HepG2 (cell line): ENCODE data around the gene PCDHB10. TPM values are rescaled to one million over a fixed set of nuclear protein-coding genes. Genes with fewer than 3 reads are reported as not detected.

Experiments
- ATAC-seq: fragments of 200-7000 bp; cut with Tn5 transposase; 3 replicates; pipeline ENCODE4 v1.9.1; 2020; ENCODE audit warnings: mild to moderate bottlenecking, moderate library complexity
- BruUV-seq: library from RNA; stranded (reverse); fragments of 400-500 nt; replicated peaks from 2 replicates; lab custom pipeline; 2021; lab: Mats Ljungman, UMichigan
- CTCF ChIA-PET: fragments of 300-600 bp; formaldehyde crosslinking; extraction: SDS; loops from one replicate; lab custom pipeline; 2021; ENCODE audit warnings: low total read pairs, inconsistent platforms, low intra/inter-chr PET ratio; lab: Yijun Ruan, JAX
- POLR2A ChIA-PET: fragments of 350-600 bp; sonication (Branson Sonifier 250); formaldehyde crosslinking; loops from one replicate; lab custom pipeline; 2020; ENCODE audit warnings: antibody characterized with exemption, inconsistent platforms; lab: Yijun Ruan, JAX
- DNase-seq: peaks from one replicate; pipeline ENCODE4 v3.0.0-alpha.2; 2015; ENCODE audit warnings: low spot score
- FAIRE-seq: peaks from 3 replicates; lab custom pipeline; 2011; peaks lifted over from hg19 to GRCh38; lab: Jason Lieb, UNC
- H2AFZ ChIP-seq: one replicate; pipeline ENCODE4 v1.6.1; 2011; ENCODE audit warnings: low read length, inconsistent platforms
- H3K27ac ChIP-seq: fragments of 300-600 bp; 3 replicates; pipeline ENCODE4 v1.8.0; 2011; ENCODE audit warnings: mixed run types, mild to moderate bottlenecking, mixed read lengths, low read length, inconsistent platforms; ENCODE audit not compliant: insufficient read depth; ENCODE audit errors: extremely low read length
- H3K27me3 ChIP-seq, 2 experiments: fragments of 200-600 bp in 1 of 2; 2 replicates in 1 of 2; 3 replicates in 1 of 2; pipeline versions ENCODE4 v1.6.0 to v1.8.0; 2011; ENCODE audit warnings: low read length in 2 of 2, mild to moderate bottlenecking in 2 of 2, moderate library complexity in 2 of 2, inconsistent platforms in 1 of 2; ENCODE audit not compliant: insufficient read depth in 2 of 2, control insufficient read depth in 1 of 2
- H3K36me3 ChIP-seq, 2 experiments: fragments of 200-600 bp in 1 of 2; replicated peaks in 1 of 2; 2 replicates in 1 of 2; 3 replicates in 1 of 2; pipeline versions ENCODE4 v1.5.1 to v1.8.0; 2011; ENCODE audit warnings: low read length in 2 of 2, inconsistent platforms in 1 of 2; ENCODE audit not compliant: insufficient read depth in 2 of 2, control insufficient read depth in 1 of 2
- H3K4me1 ChIP-seq: 2 replicates; pipeline ENCODE4 v1.5.1; 2012; ENCODE audit warnings: low read length, inconsistent platforms; ENCODE audit not compliant: insufficient read depth
- H3K4me2 ChIP-seq: 2 replicates; pipeline ENCODE4 v1.6.0; 2011; ENCODE audit warnings: low read depth, low read length, inconsistent platforms
- H3K4me3 ChIP-seq, 3 experiments: fragments of 200-600 bp in 1 of 3; sonication (generic), shearing (Covaris generic) in 1 of 3; replicated peaks in 1 of 3; 2 replicates each; pipeline ENCODE4 v1.5.1; 2011 to 2016; ENCODE audit warnings: low read length in 3 of 3, inconsistent platforms in 2 of 3, low read depth in 2 of 3, mild to moderate bottlenecking in 2 of 3, control low read depth in 1 of 3, mixed read lengths in 1 of 3; ENCODE audit not compliant: insufficient read depth in 1 of 3
- H3K79me2 ChIP-seq: one replicate; pipeline ENCODE4 v1.6.1; 2011; ENCODE audit warnings: low read length, inconsistent platforms; ENCODE audit not compliant: insufficient read depth
- H3K9ac ChIP-seq: 2 replicates; pipeline ENCODE4 v1.6.0; 2011; ENCODE audit warnings: mild to moderate bottlenecking, low read depth, low read length, inconsistent platforms; ENCODE audit not compliant: insufficient read depth
- H3K9me3 ChIP-seq: 2 replicates; pipeline ENCODE4 v1.5.1; 2012; ENCODE audit warnings: mild to moderate bottlenecking, low read length
- H4K20me1 ChIP-seq: 2 replicates; pipeline ENCODE4 v1.6.0; 2011; ENCODE audit warnings: inconsistent platforms, mild to moderate bottlenecking, low read length, moderate library complexity; ENCODE audit not compliant: insufficient read depth
- ERF ChIP-seq: IDR thresholded peaks from 2 replicates; pipeline ENCODE4 v1.6.1; 2018; ENCODE audit warnings: missing biosample characterization, missing genetic modification reagents
- KLF6 ChIP-seq: IDR thresholded peaks from 2 replicates; pipeline ENCODE4 v1.8.0; 2016; ENCODE audit warnings: missing biosample characterization, missing genetic modification reagents
- MAFK ChIP-seq, 2 experiments: IDR thresholded peaks in 1 of 2; conservative IDR thresholded peaks in 1 of 2; 2 replicates each; pipeline ENCODE4 v1.6.1; 2011; ENCODE audit warnings: improper control_type of control experiment in 2 of 2, low read length in 2 of 2
- RAD21 ChIP-seq: fragments of 450-650 bp; formaldehyde crosslinking; IDR thresholded peaks from 2 replicates; pipeline ENCODE4 v1.5.0; 2020; ENCODE audit warnings: mild to moderate bottlenecking
- SATB2 ChIP-seq: sonication (generic); formaldehyde crosslinking; IDR thresholded peaks from 2 replicates; pipeline ENCODE4 v1.5.0; 2020; ENCODE audit warnings: missing genetic modification reagents
- SMC3 ChIP-seq: IDR thresholded peaks from 2 replicates; pipeline ENCODE4 v1.6.1; 2011; ENCODE audit warnings: low read length, improper control_type of control experiment
- SOX5 ChIP-seq: IDR thresholded peaks from 2 replicates; pipeline ENCODE4 v1.6.1; 2016; ENCODE audit warnings: borderline replicate concordance
- SOX6 ChIP-seq, 2 experiments: fragments of 450-650 bp in 1 of 2; sonication (generic) in 1 of 2; formaldehyde crosslinking in 1 of 2; IDR thresholded peaks; 2 replicates each; pipeline versions ENCODE4 v1.4.0 to v1.6.1; 2017 to 2020; ENCODE audit warnings: antibody characterized with exemption in 1 of 2, mild to moderate bottlenecking in 1 of 2, missing genetic modification reagents in 1 of 2
- TSC22D2 ChIP-seq: sonication (generic); formaldehyde crosslinking; IDR thresholded peaks from 2 replicates; pipeline ENCODE4 v1.5.1; 2020; ENCODE audit warnings: missing genetic modification reagents, mild to moderate bottlenecking, borderline replicate concordance
- ZMYM4 ChIP-seq: sonication (generic); formaldehyde crosslinking; IDR thresholded peaks from 2 replicates; pipeline ENCODE4 v1.8.1; 2023; ENCODE audit warnings: mild to moderate bottlenecking, missing genetic modification reagents
- ZNF235 ChIP-seq: sonication (generic); formaldehyde crosslinking; IDR thresholded peaks from 2 replicates; pipeline ENCODE4 v1.8.1; 2023; ENCODE audit warnings: mild to moderate bottlenecking, missing genetic modification reagents, borderline replicate concordance
- ZNF3 ChIP-seq: IDR thresholded peaks from 2 replicates; pipeline ENCODE4 v1.7.0; 2017; ENCODE audit warnings: inconsistent platforms
- ZNF501 ChIP-seq: sonication (generic); formaldehyde crosslinking; IDR thresholded peaks from 2 replicates; pipeline ENCODE4 v1.5.1; 2020; ENCODE audit warnings: mild to moderate bottlenecking, moderate library complexity, missing genetic modification reagents
- ZNF724P ChIP-seq: sonication (generic); formaldehyde crosslinking; IDR thresholded peaks from 2 replicates; pipeline ENCODE4 v1.8.0; 2022; ENCODE audit warnings: missing genetic modification reagents, borderline replicate concordance
- WGBS: methylation state at CpG from one replicate; pipeline ENCODE4 v1.1.6; 2017; ENCODE audit warnings: low lambda C conversion rate; 5-methylcytosine and 5-hydroxymethylcytosine counted together
- in situ Hi-C: cut with HindIII; loops from 2 replicates; pipeline ENCODE4 v1.10.0; 2017; ENCODE audit warnings: low pct_unique_long_range_greater_than_20kb; ENCODE audit not compliant: extremely low pct_ligation_motif_present
- intact Hi-C: fragments of 100-400 bp; cut with micrococcal nuclease; formaldehyde crosslinking; loops from one replicate; pipeline ENCODE4 v1.10.0; 2022; ENCODE audit not compliant: unreplicated experiment
- polyA plus RNA-seq, 8 experiments: library from polyadenylated mRNA; depleted of rRNA in 3 of 8; stranded (reverse) in 7 of 8; unstranded in 1 of 8; fragments of >200 nt; fragmentation: Illumina TruSeq in 4 of 8; extraction: Trizol in 4 of 8; gene quantifications; 2 replicates each; pipeline versions ENCODE4 v1.2.1 to v1.2.3, GENCODE V29; 2011 to 2016; ENCODE audit warnings: low read depth in 4 of 8, missing spikeins in 1 of 8, mixed read lengths in 1 of 8; ENCODE audit not compliant: insufficient read depth in 1 of 8
- total RNA-seq, 5 experiments: library from RNA; depleted of rRNA; stranded (reverse); fragments of >200 nt; fragmentation: Illumina TruSeq; extraction: Trizol; gene quantifications; 2 replicates each; pipeline ENCODE4 v1.2.3, GENCODE V29; 2016; ENCODE audit warnings: low read depth in 1 of 5
- TF ChIP-seq, protein P1 (sequence below): sonication (generic); formaldehyde crosslinking; IDR thresholded peaks from 2 replicates; pipeline ENCODE4 v1.4.0; 2020; ENCODE audit warnings: missing genetic modification reagents
- TF ChIP-seq, protein P2 (sequence below): sonication (generic); formaldehyde crosslinking; IDR thresholded peaks from 2 replicates; pipeline ENCODE4 v1.5.1; 2020; ENCODE audit warnings: mild to moderate bottlenecking, moderate library complexity, missing genetic modification reagents

Gene PCDHB10
- total and polyA plus RNA-seq, 2 of the 13 experiments (the other 11 are each of a cell fraction or from before 2014, with no cell fraction given): 0.05 TPM; not detected in 1

DNA sequence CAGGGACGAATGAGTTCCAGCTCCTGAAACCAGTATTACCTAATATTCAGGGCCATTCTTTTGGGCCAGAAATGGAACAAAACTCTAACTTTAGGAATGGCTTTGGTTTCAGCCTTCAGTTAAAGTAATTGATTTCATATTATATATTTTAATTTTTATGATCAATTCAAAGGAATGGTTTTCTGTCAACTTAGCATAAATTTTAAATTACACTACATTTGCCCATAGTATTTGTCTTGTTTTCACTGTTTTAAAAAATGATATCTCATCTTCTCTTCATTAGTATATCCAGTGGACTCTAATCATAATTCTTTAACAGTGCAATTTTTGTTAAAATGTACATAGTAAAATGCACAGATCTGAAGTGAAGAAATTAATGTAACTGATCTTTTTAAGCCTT is 11.8 kb upstream of the PCDHB10 start:
- Histone ChIP-seq H3K79me2 (no peaks in the 10 kb centered on the region), H2AFZ (no peak overlapping the region), H3K27me3 (no peaks in the 10 kb centered on the region; a peak in 1 of 5 replicates), H3K4me2 (no peak overlapping the region), H4K20me1 (no peaks in the 10 kb centered on the region), H3K36me3 (no peaks in the 10 kb centered on the region), H3K9me3 (no peaks in the 10 kb centered on the region), H3K4me3 (no peak overlapping the region), H3K4me1 (no peaks in the 10 kb centered on the region; the same call in 1 of the 2 replicates), H3K9ac (no peak overlapping the region), H3K27ac (no peak overlapping the region)
- FAIRE-seq (no peak), DNase-seq (no peak), ATAC-seq (no peak)
- ChIA-PET POLR2A (no interaction called here), CTCF (no interaction called here)
- intact Hi-C loops (no loop called here), in situ Hi-C loops (no loop called here)
- TF ChIP-seq MAFK (conservative IDR thresholded peaks at IDR 0.05 in 1 of 2, IDR thresholded peaks at IDR 0.05 in 1 of 2; ENCODE audit: low read length in 2 of 2): peak; percentile 32 to 71; a peak in 3 of 4 replicates
- no peak for TF ChIP-seq ERF (CRISPR knock-in tag)
- 17% methylated on average over 1 of the region's 1 CpG for WGBS
- BruUV-seq: no TSS peak

DNA sequence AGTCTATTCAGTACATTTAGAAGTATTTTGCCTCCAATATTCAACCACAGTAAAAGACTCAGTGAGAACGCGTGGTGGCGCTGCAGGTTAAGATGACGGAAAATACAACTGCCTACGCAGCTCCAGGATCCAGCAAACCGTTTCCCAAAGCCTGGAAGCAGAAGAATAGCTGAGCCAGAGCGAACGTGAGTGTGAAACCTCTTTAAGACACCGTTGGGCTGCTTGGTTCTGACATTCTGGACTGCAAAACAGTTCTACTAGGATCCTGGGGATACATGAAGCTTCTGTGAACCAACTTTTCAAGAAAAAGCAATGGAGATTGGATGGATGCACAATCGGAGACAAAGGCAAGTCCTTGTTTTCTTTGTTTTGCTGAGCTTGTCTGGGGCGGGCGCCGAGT is 9.9 kb upstream of the PCDHB10 start, which contains the start of gene PCDHB16:
Gene PCDHB16, plus strand, starts transcription at position 140 of the 400 bp plus-strand sequence. Its CDS starts 173 bp downstream, at position 313.
- Histone ChIP-seq H3K4me1 (no peaks in the 10 kb centered on the region; the same call in 1 of the 2 replicates), H3K4me3 (peak within 1 kb of the TSS; percentile 35 to 61 (median 58); a peak in 5 of 6 replicates), H4K20me1 (no peaks in the 10 kb centered on the region), H3K27me3 (no peaks in the 10 kb centered on the region; a peak in 1 of 5 replicates), H3K36me3 (no peaks in the 10 kb centered on the region), H3K9me3 (no peaks in the 10 kb centered on the region), H2AFZ (peak within 1 kb of the TSS; percentile 83), H3K27ac (no peak within 1 kb of the TSS), H3K9ac (peak within 1 kb of the TSS; percentile 38; the same call in 1 of the 2 replicates), H3K4me2 (peak within 1 kb of the TSS; percentile 66), H3K79me2 (no peaks in the 10 kb centered on the region)
- ChIA-PET CTCF (interaction anchor here (1.6 kb wide), 1 partner anchor 88 kb away, joined by 5 read pairs; the partner anchor contains the start of gene PCDHB2), POLR2A (no interaction called here)
- 9% methylated on average over 13 of the region's 13 CpGs for WGBS
- FAIRE-seq (peak; percentile 63), DNase-seq (peak; percentile 53), ATAC-seq (peak; percentile 89)
- no TSS peak for BruUV-seq
- in situ Hi-C loops: no loop called here
- intact Hi-C loops: loop anchor here (1.0 to 2.0 kb wide), 2 partner anchors 87 to 98 kb away; partner anchors contain the start of gene PCDHB2
- TF ChIP-seq, protein P1, sequence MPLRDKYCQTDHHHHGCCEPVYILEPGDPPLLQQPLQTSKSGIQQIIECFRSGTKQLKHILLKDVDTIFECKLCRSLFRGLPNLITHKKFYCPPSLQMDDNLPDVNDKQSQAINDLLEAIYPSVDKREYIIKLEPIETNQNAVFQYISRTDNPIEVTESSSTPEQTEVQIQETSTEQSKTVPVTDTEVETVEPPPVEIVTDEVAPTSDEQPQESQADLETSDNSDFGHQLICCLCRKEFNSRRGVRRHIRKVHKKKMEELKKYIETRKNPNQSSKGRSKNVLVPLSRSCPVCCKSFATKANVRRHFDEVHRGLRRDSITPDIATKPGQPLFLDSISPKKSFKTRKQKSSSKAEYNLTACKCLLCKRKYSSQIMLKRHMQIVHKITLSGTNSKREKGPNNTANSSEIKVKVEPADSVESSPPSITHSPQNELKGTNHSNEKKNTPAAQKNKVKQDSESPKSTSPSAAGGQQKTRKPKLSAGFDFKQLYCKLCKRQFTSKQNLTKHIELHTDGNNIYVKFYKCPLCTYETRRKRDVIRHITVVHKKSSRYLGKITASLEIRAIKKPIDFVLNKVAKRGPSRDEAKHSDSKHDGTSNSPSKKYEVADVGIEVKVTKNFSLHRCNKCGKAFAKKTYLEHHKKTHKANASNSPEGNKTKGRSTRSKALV: 0 out of 2 replicates have a peak, but pooled peaks have one; percentile 50
- 0 out of 2 replicates have a peak, but pooled peaks have one; percentile 43 for TF ChIP-seq SATB2
- no peak for TF ChIP-seq SOX5 (CRISPR knock-in tag)
- TF ChIP-seq ZNF3 (CRISPR knock-in tag): no peak
- no peak for TF ChIP-seq SOX6 (IDR thresholded peaks at IDR 0.05)
- TF ChIP-seq SOX6 (CRISPR knock-in tag; IDR thresholded peaks at IDR 0.05): peak; percentile 12; the same call in 1 of the 2 replicates
- TF ChIP-seq, protein P2, sequence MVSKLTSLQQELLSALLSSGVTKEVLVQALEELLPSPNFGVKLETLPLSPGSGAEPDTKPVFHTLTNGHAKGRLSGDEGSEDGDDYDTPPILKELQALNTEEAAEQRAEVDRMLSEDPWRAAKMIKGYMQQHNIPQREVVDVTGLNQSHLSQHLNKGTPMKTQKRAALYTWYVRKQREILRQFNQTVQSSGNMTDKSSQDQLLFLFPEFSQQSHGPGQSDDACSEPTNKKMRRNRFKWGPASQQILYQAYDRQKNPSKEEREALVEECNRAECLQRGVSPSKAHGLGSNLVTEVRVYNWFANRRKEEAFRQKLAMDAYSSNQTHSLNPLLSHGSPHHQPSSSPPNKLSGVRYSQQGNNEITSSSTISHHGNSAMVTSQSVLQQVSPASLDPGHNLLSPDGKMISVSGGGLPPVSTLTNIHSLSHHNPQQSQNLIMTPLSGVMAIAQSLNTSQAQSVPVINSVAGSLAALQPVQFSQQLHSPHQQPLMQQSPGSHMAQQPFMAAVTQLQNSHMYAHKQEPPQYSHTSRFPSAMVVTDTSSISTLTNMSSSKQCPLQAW (CRISPR knock-in tag): 0 out of 2 replicates have a peak, but pooled peaks have one; percentile 29
- TF ChIP-seq RAD21: peak; percentile 56; the same call in 1 of the 2 replicates
- TF ChIP-seq SMC3: peak; percentile 45; the same call in 1 of the 2 replicates
- no peak for TF ChIP-seq KLF6 (CRISPR knock-in tag)
- TF ChIP-seq TSC22D2 (CRISPR knock-in tag): no peak
- TF ChIP-seq ZNF235: no peak
- TF ChIP-seq ZNF501: peak; percentile 67
- no peak for TF ChIP-seq ZNF724P (CRISPR knock-in tag)
- 0 out of 2 replicates have a peak, but pooled peaks have one; percentile 32 for TF ChIP-seq ZMYM4 (CRISPR knock-in tag)
